Measurements from ENCODE around the gene PRKCQ.

The PRKCQ gene

DNA sequence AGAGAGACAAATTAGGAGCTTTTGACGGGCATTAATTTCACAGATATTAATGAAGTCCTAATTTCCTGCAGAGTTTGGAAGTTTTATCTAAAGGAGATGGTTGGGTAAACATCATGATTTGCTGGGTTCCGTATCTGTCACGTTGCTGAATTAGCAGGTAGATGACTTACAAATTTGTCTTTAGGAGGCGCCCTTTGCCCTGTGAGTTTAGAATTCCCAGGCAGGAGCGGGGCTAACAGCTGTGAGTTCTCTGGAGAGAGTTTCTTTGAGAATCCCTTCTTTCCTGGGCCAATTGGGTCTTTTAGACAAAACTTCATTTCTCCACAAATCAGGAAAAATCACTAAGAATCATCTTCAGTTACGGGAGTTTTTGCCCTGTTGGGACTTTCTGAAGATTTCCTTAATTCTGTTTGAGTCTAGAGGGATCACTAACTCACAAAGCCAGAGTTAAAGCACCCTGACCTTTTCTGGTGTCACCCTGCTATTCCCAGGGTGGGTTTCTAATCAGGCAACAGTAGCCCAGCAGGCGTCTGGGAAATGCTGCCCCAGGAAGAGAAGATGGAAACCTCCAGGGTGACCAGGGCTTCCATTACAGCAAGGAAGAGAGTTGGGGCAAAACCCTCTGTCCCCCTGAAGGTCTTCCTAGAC, 63.7 kb downstream of the PRKCQ start:
- no peak for DNase-seq (ENCODE audit: low read depth)
- H3K4me3 ChIP-seq (ENCODE audit: low read depth, low read length), result no peak overlapping the region
- TF ChIP-seq MYC (IDR thresholded peaks at IDR 0.05; ENCODE audit: low read depth, low read length) (no peak), POLR2A (IDR thresholded peaks at IDR 0.05; ENCODE audit: extremely low read depth, insufficient read length) (no peak)
- TF ChIP-seq, protein P1, sequence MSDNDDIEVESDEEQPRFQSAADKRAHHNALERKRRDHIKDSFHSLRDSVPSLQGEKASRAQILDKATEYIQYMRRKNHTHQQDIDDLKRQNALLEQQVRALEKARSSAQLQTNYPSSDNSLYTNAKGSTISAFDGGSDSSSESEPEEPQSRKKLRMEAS (IDR thresholded peaks at IDR 0.05; ENCODE audit: low read depth, low read length), result no peak
- TF ChIP-seq, protein P2, sequence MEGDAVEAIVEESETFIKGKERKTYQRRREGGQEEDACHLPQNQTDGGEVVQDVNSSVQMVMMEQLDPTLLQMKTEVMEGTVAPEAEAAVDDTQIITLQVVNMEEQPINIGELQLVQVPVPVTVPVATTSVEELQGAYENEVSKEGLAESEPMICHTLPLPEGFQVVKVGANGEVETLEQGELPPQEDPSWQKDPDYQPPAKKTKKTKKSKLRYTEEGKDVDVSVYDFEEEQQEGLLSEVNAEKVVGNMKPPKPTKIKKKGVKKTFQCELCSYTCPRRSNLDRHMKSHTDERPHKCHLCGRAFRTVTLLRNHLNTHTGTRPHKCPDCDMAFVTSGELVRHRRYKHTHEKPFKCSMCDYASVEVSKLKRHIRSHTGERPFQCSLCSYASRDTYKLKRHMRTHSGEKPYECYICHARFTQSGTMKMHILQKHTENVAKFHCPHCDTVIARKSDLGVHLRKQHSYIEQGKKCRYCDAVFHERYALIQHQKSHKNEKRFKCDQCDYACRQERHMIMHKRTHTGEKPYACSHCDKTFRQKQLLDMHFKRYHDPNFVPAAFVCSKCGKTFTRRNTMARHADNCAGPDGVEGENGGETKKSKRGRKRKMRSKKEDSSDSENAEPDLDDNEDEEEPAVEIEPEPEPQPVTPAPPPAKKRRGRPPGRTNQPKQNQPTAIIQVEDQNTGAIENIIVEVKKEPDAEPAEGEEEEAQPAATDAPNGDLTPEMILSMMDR (IDR thresholded peaks at IDR 0.05; ENCODE audit: low read depth, low read length), result no peak

DNA sequence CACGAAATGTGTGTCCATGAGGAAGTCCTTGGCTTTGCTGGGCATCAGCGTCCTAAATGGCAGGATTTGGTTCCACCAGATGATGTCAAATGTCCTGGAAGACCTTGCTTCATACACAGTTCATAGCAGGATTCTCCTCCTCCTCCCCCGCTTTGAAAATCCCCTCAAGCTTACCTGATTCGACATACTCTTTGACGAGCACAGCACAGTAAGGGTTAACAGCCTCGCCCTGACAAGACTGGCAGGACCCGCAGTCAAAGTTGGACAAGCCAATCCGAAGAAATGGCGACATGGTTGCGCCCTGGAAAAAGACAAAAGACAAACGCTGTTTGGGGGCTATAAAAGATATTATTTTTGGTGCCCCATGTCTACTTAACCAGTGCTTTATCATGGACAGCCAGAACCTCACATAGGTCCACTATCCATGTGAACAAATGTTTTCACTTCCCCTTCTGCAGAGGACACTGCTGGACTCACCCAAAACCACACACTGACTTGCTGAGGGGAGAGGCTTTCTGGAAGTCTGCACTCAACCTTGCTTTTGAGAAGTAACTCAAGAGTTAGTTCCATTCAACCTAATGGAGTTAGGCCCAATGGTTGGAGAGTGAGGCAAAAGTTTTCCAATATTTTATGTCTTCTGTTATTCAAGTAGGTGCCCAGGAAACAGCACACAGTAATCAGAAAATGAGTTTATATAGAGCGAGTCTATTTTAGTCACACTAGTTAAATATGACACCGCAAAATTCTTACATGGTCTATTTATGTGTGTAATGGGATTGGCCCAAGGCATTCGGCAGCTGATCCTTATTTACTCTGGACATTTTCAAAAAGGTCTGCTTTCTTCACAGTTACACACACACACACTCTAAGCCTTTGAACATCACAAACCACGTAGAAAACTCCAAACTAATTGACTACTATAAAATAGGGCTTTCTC, 65.0 kb downstream of the PRKCQ start:
- H3K4me3 ChIP-seq (ENCODE audit: low read depth, low read length), result no peak overlapping the region
- DNase-seq (ENCODE audit: low read depth), result peak; percentile 26
- TF ChIP-seq, protein P2 (IDR thresholded peaks at IDR 0.05; ENCODE audit: low read depth, low read length), result no peak
- no peak for TF ChIP-seq MYC (IDR thresholded peaks at IDR 0.05; ENCODE audit: low read depth, low read length)
- no peak for TF ChIP-seq POLR2A (IDR thresholded peaks at IDR 0.05; ENCODE audit: extremely low read depth, insufficient read length)
- TF ChIP-seq, protein P1 (IDR thresholded peaks at IDR 0.05; ENCODE audit: low read depth, low read length), result no peak

DNA sequence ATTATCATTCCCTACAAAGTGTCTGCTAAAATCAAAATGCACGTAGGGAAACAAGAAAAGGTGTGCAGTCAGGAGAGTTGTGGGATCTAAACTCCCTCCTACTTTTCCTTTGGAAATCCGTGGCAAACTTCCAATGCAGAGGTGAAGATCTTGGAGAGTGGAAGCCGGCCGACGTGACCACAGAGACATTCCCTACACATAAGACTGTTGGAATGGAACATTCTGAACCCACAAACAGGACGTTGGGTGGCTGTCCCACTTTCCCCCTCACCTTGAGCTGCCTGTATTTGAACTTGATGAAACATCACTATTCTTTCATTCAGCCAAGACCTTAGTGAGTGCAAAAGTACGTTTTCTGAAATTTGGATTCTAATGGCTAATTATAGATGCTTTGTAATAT, 65.9 kb downstream of the PRKCQ start:
- TF ChIP-seq, protein P1 (IDR thresholded peaks at IDR 0.05; ENCODE audit: low read depth, low read length), result no peak
- TF ChIP-seq POLR2A (IDR thresholded peaks at IDR 0.05; ENCODE audit: extremely low read depth, insufficient read length), result no peak
- TF ChIP-seq MYC (IDR thresholded peaks at IDR 0.05; ENCODE audit: low read depth, low read length), result no peak
- TF ChIP-seq, protein P2 (IDR thresholded peaks at IDR 0.05; ENCODE audit: low read depth, low read length), result no peak
- no peak for DNase-seq (ENCODE audit: low read depth)
- no peak overlapping the region for H3K4me3 ChIP-seq (ENCODE audit: low read depth, low read length)

DNA sequence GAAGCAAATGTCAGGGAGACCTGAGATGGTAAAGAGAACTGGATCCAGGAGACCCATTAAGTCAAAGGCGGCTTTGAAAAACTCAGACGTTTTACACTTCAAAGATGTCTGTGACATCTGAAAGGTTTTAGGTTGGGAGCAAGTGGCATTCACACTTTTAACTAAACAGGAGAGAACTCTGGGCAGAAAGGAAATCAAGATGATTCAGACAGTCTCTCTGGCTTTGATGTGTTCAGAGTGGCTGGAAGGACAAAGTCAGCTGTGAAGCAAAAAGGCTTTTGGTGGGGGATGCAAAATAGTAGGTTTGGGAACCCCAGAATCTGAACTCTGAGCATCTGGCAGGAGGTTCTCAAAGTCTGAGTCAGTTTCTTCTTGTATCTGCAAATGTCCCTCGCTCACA, 66.6 kb downstream of the PRKCQ start:
- no peak for DNase-seq (ENCODE audit: low read depth)
- H3K4me3 ChIP-seq (ENCODE audit: low read depth, low read length), result no peak overlapping the region
- no peak for TF ChIP-seq POLR2A (IDR thresholded peaks at IDR 0.05; ENCODE audit: extremely low read depth, insufficient read length)
- TF ChIP-seq MYC (IDR thresholded peaks at IDR 0.05; ENCODE audit: low read depth, low read length), result no peak
- TF ChIP-seq, protein P2 (IDR thresholded peaks at IDR 0.05; ENCODE audit: low read depth, low read length), result no peak
- TF ChIP-seq, protein P1 (IDR thresholded peaks at IDR 0.05; ENCODE audit: low read depth, low read length), result no peak

DNA sequence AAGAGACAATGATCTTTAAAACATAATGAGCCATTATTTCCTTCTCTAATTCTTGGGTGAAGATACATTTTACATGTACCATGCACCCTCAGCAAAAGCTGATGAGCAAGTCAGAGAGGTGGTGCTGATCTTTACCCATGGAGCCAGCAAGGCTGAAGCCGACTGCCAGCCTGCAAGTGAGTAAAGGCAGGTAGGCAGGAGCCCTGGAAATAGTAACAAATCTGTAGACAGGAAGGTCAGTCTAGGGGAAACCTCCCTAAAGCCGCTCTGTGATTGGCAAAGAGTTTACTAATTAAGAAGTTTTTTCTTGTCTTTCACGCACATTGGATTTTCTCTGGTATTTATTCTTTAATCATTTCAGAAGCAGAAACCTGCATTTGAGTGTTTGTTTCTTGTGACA, 67.9 kb downstream of the PRKCQ start:
- H3K4me3 ChIP-seq (ENCODE audit: low read depth, low read length), result no peak overlapping the region
- TF ChIP-seq, protein P2 (IDR thresholded peaks at IDR 0.05; ENCODE audit: low read depth, low read length), result no peak
- TF ChIP-seq, protein P1 (IDR thresholded peaks at IDR 0.05; ENCODE audit: low read depth, low read length), result no peak
- TF ChIP-seq MYC (IDR thresholded peaks at IDR 0.05; ENCODE audit: low read depth, low read length), result no peak
- TF ChIP-seq POLR2A (IDR thresholded peaks at IDR 0.05; ENCODE audit: extremely low read depth, insufficient read length), result no peak
- DNase-seq (ENCODE audit: low read depth), result no peak
